ENCODE data around the gene ANAPC4.

Gene ANAPC4

DNA sequence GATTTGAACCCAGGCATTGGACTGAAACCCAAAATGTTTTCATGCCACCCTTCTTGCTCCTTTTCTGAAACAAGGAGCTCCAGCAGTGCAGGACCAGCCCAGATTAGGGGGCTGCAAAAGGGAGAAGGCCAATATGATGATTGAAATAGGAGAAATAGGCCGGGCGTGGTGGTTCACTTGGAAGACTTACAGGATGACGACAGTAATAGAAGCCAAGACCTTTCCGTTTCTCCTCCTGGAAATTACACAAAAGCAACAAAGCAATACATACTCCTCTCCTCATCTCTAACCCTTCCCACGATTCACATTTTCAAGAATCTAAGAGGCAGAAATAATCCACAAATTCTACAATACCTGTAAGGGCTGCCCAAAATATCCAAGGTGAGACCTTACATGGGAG lies 90.8 kb downstream of the ANAPC4 start:
- no peaks in the 10 kb centered on the region for H3K27me3 ChIP-seq
- H3K9me3 ChIP-seq: no peaks in the 10 kb centered on the region
- H3K4me3 ChIP-seq (ENCODE audit: low read depth in 1 of 2, low read length in 1 of 2): no peak overlapping the region
- no peaks in the 10 kb centered on the region for H3K4me1 ChIP-seq (ENCODE audit: control insufficient read depth in 1 of 2, insufficient read depth in 1 of 2, low read depth in 1 of 2, low read length in 1 of 2)
- H3K27ac ChIP-seq: no peak overlapping the region
- H3K36me3 ChIP-seq: no peaks in the 10 kb centered on the region
- TF ChIP-seq, protein P1, sequence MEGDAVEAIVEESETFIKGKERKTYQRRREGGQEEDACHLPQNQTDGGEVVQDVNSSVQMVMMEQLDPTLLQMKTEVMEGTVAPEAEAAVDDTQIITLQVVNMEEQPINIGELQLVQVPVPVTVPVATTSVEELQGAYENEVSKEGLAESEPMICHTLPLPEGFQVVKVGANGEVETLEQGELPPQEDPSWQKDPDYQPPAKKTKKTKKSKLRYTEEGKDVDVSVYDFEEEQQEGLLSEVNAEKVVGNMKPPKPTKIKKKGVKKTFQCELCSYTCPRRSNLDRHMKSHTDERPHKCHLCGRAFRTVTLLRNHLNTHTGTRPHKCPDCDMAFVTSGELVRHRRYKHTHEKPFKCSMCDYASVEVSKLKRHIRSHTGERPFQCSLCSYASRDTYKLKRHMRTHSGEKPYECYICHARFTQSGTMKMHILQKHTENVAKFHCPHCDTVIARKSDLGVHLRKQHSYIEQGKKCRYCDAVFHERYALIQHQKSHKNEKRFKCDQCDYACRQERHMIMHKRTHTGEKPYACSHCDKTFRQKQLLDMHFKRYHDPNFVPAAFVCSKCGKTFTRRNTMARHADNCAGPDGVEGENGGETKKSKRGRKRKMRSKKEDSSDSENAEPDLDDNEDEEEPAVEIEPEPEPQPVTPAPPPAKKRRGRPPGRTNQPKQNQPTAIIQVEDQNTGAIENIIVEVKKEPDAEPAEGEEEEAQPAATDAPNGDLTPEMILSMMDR (IDR thresholded peaks at IDR 0.05): no peak
